HG03139 (cell line): Measurements from ENCODE around the gene FNDC1.

Source experiments
- ATAC-seq: cut with Tn5 transposase; IDR thresholded peaks from one replicate; pipeline ENCODE4 v1.9.1; 2021; ENCODE audit not compliant: unreplicated experiment

The FNDC1 gene

DNA sequence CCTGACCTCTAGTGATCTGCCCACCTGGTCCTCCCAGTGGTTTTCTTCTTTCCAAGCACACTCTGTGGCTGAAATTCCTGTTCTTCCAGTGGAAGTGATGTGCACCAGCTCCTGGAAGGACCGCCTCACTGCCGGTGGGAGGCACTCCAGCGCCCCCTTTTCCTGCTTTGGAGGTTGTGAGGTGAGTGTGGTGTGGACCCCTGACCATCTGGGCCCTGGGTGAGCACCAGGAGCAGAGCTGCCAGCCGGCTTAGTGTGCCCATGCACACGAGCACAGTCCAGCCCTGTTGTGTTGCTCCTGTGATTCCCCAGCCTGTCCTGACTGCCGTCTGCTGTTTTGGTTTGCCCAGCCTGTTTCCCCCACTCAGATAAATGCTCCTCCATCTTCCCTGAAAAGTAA, 134.6 kb downstream of the FNDC1 start:
- no peak for ATAC-seq

DNA sequence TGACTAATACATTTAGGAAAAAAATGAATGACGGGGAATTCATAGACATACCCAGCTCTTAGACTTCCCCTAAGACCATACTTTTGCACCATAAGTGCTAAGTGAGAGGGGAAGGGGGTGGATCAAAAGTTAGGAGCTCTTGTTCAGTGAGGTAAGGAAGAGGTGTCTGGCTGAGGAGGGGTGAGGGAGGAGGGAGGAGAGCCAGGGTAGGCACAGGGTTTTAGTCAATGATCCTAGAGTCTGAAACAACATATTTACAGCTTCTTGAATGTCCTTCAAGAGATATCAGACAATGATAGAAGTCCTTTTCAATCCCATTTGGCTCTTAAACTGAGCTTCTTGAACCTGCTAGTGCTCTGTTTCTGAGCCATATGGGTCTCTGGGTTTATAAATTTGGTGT, 135.4 kb downstream of the FNDC1 start:
- ATAC-seq, result no peak

DNA sequence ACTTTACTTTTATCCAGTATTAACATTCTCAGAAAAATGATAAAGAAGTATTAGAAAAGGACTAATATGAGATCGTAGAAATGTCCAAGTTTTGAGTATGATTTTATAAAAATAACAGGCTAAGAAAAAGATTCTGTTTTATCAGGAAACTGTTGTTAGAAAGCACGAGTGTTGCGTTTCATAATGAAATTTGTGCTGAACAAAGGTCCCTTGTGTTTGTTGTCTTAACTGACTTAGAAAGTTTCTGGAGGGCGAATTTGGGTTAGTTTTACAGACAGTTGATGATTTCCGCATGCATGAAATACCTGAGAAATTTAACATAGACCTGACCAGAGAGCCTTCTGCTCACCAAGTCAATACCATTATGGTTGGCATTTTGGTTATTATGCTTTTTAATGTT, 136.0 kb downstream of the FNDC1 start:
- ATAC-seq, result no peak

DNA sequence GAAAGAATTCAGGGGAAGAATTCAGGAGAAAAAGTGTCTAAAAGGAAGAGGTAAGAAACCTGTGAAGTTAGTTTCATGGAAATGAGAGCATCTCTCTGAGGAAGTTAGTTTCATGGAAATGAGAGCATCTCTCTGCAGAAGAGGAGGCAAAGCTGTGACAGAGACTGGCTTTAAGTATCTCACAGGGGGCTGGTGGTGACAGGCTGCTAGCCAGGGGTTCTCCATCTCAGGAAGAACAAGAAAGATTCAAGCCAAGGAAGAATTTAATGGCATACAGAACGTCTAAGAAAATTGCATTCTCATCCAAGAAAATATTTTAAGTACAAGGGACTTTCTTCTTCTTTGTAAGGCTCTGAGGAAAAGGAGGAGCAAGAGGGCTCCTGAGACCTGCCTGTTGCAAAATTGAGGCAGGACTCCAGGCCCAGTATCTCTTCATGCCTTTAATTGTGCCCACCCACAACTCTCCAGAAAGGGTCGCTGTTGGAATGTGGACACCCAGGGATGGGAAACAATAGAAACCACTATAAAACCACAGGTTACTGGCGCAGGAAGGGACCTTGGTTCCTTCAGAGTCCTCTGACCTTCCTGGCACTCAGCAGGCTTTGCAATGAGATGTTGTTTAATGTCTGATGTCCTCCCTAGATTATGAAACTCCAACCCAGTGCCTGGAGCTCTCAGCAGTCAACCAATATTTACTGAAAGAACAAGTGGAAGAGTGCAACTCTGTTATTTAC, 136.8 kb downstream of the FNDC1 start:
- no peak for ATAC-seq

DNA sequence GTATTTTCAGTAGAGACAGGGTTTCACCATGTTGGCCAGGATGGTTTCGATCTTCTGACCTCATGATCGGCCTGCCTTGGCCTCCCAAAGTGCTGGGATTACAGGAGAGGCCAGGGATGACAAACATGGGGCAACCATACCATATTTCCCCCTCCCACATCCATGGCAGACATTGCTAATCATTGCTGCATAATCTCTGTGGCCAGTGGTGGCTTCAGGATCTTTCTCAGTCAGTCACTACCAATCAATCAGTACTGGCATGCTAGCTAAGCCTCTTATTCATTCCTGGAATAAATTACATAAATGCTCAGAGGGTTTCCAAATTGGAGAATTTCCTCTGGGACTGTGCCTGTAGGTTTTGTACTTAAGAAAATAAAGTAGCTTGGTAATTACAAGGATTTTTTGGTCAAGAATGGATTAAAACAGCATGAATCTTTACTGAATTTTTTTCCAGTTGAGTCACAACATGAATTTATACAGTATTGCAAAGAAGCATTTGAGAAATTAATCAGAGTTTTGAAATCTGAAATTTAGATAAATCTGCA, 138.1 kb downstream of the FNDC1 start:
- ATAC-seq, result no peak

DNA sequence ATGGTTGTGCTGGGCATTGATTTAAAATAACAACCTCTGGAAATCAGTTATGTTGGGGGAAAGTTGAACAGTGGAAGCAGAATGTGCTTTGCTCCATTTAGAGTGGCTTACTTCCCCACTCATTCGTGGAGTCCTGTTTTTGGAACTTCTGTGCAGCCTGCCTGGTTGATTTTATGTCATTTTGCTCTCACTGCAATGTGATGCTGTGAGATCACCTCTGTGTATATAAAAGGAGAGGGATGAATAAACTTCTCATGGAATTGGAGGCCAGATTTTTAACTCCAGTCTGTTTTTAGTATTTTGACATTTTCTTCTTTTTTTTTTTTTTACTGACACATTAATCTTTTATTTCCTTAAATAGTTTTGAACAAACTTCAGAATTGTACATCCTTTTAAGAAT, 139.0 kb downstream of the FNDC1 start:
- ATAC-seq, result no peak

DNA sequence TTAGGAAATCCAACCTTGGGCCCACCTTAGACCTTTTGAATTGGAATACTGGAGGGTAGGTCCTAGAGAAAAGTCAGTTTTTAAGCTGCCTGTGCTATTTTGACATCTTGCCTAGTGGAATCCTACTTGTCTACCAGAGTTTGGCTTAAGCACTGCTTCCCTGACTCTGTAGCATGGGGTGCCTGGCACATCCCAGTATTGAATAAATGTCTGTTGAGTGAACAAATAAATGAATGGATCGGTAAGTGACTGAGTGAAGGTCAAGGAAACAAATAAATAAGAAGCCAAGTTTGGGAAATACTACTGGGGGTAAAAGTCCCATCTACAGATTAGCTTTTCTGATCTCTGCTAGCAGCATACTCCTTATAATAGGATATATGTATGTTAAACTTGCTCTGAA, 140.5 kb downstream of the FNDC1 start:
- no peak for ATAC-seq

DNA sequence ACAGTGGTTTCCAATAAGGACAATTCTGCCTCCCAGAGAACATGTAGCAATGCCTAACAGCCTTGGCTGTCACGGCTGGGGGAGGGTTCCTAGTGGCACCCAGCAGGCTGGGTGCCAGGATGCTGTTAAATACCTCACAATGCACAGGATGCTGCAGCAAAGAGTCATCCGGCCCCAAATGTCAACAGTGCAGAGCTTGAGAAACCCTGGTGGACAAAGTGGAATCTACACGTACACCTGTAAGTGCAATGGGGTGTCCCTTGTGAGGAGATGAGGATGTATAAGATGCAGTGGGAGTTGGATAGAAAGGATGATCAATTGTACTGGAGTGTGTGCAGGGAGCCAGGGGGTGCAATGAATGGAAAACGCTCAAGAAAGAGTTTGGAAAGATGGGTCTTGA, 142.4 kb downstream of the FNDC1 start:
- ATAC-seq, result no peak

DNA sequence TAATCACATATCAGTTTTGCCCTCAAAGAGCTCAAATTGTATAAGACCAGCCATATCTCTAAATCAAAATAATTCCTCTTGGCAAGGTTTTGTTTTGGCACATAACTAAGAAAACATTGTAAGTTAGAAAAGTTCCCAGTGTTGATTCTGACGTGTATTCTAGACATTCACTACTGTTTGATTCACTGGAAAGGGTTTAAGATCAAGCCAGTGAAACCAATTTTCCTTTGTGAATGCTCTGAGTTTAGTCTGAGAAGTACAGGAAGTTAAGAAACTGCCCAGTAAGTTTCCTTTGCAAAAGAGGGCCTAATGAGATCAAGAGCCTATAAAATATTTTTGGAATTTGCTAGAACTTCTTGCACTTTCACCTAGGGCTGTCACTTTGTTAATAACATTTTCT, 143.0 kb downstream of the FNDC1 start:
- no peak for ATAC-seq

DNA sequence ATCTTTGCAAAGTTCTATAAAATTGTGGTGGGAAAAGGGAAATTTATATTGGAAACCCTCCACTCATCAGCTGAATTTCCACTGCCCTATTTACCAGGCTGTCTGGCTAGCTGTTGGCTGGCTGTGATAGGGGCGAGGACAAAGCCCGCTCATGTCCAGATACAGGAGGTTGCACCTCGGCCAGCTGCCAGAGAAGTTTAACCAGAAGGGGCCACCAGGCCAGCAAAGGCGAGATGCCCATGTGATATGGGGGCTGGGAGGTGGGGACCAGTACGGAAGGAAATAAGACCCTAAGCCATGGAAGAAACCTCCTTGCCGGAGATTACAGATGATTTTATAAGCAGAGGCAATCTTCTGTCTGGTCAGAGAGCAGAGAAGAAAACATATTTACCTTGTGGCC, 143.8 kb downstream of the FNDC1 start:
- no peak for ATAC-seq

DNA sequence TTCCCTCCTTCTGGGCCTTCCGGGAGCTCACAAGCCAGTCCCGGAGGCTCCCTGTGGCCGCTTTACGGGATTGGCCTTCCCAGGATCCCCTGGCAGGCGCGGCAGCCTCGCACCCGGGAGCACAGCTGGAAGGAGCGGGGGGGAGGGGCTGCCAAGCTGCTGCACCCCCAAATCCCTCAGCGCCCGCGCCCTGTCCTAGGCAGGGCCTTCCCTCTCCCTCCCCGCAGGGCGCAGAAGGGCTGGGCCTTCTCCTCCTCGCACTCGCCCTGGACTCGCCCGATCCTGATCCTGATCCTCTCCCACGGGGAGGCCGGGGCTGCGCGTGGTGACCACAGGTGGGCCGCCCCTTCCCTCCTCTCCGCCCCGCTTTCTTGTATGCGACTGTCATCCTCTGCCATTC, 146.4 kb downstream of the FNDC1 start:
- no peak for ATAC-seq

DNA sequence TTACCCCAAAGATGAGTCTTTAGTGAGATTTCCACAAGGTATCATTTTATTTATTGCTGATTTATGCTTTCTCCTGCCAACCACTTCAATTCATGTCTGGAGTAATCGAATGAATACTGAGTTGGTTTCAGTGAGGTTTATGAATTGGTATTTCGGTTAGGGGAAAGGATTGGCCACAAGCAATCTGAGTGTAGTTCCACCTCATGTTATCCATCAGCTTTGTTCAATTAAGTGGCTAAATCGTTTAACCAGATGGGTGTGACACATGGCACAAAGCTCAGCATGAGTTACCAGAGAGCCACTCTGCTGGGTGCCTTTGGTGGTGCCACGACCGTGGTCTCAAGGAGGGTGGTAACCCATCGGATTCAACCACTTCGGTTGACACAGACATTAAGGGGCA, 148.2 kb downstream of the FNDC1 start:
- ATAC-seq, result no peak

DNA sequence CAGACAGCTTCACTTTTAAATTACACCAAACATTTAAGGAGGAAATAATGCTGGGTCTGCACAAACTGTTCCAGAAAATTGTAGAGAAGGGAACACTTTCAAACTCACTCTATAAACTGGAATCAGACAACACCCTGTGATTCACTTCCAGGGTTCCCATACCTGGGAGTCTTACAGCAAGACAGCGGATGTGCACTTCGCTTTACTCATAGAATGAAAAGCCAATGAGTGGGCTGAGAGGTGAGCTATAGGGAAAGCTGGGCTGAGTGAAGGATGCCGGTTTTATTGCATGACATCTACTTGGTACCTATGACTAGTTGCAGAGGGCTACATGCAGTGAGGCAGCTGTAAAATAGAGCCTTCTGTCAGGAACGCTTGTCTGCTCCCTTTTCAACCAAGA, 152.1 kb downstream of the FNDC1 start:
- ATAC-seq, result no peak
